ENCODE results near the gene TMEM239. TPM values are rescaled to one million over a fixed set of nuclear protein-coding genes. Genes with fewer than 3 reads are reported as not detected.
A peak's percentile ranks its signal among the peaks of the same experiment; 100 is the strongest.

The TMEM239 gene
- total RNA-seq, 1 donor from 2014 or later: not detected

- H3K27me3 Mint-ChIP-seq (ENCODE audit: low read depth, unreplicated experiment): no peaks in the 10 kb centered on the region
- H3K36me3 Mint-ChIP-seq (ENCODE audit: low read depth, unreplicated experiment): peaks cover 15% of the 10 kb centered on the region
- TF ChIP-seq CTCF (IDR thresholded peaks at IDR 0.05; ENCODE audit: insufficient read depth, low read depth, low read length) (no peak), EZH2 (IDR thresholded peaks at IDR 0.05; ENCODE audit: insufficient read depth, low read length) (no peak)
- FAIRE-seq: no peak
- H3K4me2 ChIP-seq (ENCODE audit: low read length): no peak overlapping the region
- no peaks in the 10 kb centered on the region for H3K36me3 ChIP-seq (ENCODE audit: insufficient read depth, low read length)
- H3K9me3 ChIP-seq (ENCODE audit: insufficient read depth, low read depth, low read length): no peaks in the 10 kb centered on the region
- DNase-seq (ENCODE audit: low read depth): peak; percentile 31
- H3K9me3 Mint-ChIP-seq (ENCODE audit: unreplicated experiment): no peaks in the 10 kb centered on the region
- no peak overlapping the region for H3K27ac Mint-ChIP-seq (ENCODE audit: unreplicated experiment)
- H3K4me1 Mint-ChIP-seq (ENCODE audit: low read depth, unreplicated experiment): no peaks in the 10 kb centered on the region
- H4K20me1 ChIP-seq (ENCODE audit: insufficient read depth, low read length): peaks cover 18% of the 10 kb centered on the region
- H2AFZ ChIP-seq (ENCODE audit: low read depth, low read length): no peak overlapping the region
- no peak overlapping the region for H3K4me3 Mint-ChIP-seq (ENCODE audit: unreplicated experiment)
- no peak overlapping the region for H3K4me3 ChIP-seq (ENCODE audit: insufficient read depth, low read depth, low read length)
- no peak overlapping the region for H3K27ac ChIP-seq (ENCODE audit: low read depth, low read length)
- peaks cover 3% of the 10 kb centered on the region for H3K4me1 ChIP-seq (ENCODE audit: insufficient read depth, low read length)
- H3K9ac ChIP-seq (ENCODE audit: low read length): no peak overlapping the region
- no peaks in the 10 kb centered on the region for H3K79me2 ChIP-seq (ENCODE audit: insufficient read depth, low read length)
- H3K27me3 ChIP-seq (ENCODE audit: insufficient read depth, low read length): no peaks in the 10 kb centered on the region
Measured at GRCh38 chr20:2859330-2860121, 43.4 kb downstream of the TMEM239 start.

GRCh38 chr20:2864626-2865025, 48.5 kb downstream of the TMEM239 start:
- no peak for TF ChIP-seq EZH2 (IDR thresholded peaks at IDR 0.05; ENCODE audit: insufficient read depth, low read length)
- TF ChIP-seq CTCF (IDR thresholded peaks at IDR 0.05; ENCODE audit: insufficient read depth, low read depth, low read length): no peak
- DNase-seq (ENCODE audit: low read depth) (no peak), FAIRE-seq (no peak)
- no peak overlapping the region for H3K4me3 Mint-ChIP-seq (ENCODE audit: unreplicated experiment)
- H3K4me2 ChIP-seq (ENCODE audit: low read length): no peak overlapping the region
- H3K4me1 ChIP-seq (ENCODE audit: insufficient read depth, low read length): no peaks in the 10 kb centered on the region
- no peak overlapping the region for H3K4me3 ChIP-seq (ENCODE audit: insufficient read depth, low read depth, low read length)
- H3K36me3 ChIP-seq (ENCODE audit: insufficient read depth, low read length): no peaks in the 10 kb centered on the region
- no peaks in the 10 kb centered on the region for H3K9me3 ChIP-seq (ENCODE audit: insufficient read depth, low read depth, low read length)
- H3K36me3 Mint-ChIP-seq (ENCODE audit: low read depth, unreplicated experiment): peaks cover 25% of the 10 kb centered on the region
- H4K20me1 ChIP-seq (ENCODE audit: insufficient read depth, low read length): peaks cover 6% of the 10 kb centered on the region
- H3K27ac Mint-ChIP-seq (ENCODE audit: unreplicated experiment): no peak overlapping the region
- H3K9me3 Mint-ChIP-seq (ENCODE audit: unreplicated experiment): no peaks in the 10 kb centered on the region
- H3K27me3 Mint-ChIP-seq (ENCODE audit: low read depth, unreplicated experiment): peaks cover 2% of the 10 kb centered on the region
- H3K9ac ChIP-seq (ENCODE audit: low read length): no peak overlapping the region
- H3K4me1 Mint-ChIP-seq (ENCODE audit: low read depth, unreplicated experiment): no peaks in the 10 kb centered on the region
- no peaks in the 10 kb centered on the region for H3K79me2 ChIP-seq (ENCODE audit: insufficient read depth, low read length)
- H3K27ac ChIP-seq (ENCODE audit: low read depth, low read length): no peak overlapping the region
- H3K27me3 ChIP-seq (ENCODE audit: insufficient read depth, low read length): no peaks in the 10 kb centered on the region
- H2AFZ ChIP-seq (ENCODE audit: low read depth, low read length): no peak overlapping the region

- Mint-ChIP-seq H3K4me1 (ENCODE audit: low read depth, unreplicated experiment) (no peaks in the 10 kb centered on the region), H3K4me3 (ENCODE audit: unreplicated experiment) (no peak overlapping the region), H3K36me3 (ENCODE audit: low read depth, unreplicated experiment) (peaks cover 25% of the 10 kb centered on the region), H3K27ac (ENCODE audit: unreplicated experiment) (no peak overlapping the region), H3K27me3 (ENCODE audit: low read depth, unreplicated experiment) (peaks cover 2% of the 10 kb centered on the region), H3K9me3 (ENCODE audit: unreplicated experiment) (no peaks in the 10 kb centered on the region)
- Histone ChIP-seq H4K20me1 (ENCODE audit: insufficient read depth, low read length) (peaks cover 3% of the 10 kb centered on the region), H2AFZ (ENCODE audit: low read depth, low read length) (no peak overlapping the region), H3K27ac (ENCODE audit: low read depth, low read length) (no peak overlapping the region), H3K4me3 (ENCODE audit: insufficient read depth, low read depth, low read length) (no peak overlapping the region), H3K36me3 (ENCODE audit: insufficient read depth, low read length) (no peaks in the 10 kb centered on the region), H3K4me1 (ENCODE audit: insufficient read depth, low read length) (no peaks in the 10 kb centered on the region), H3K9ac (ENCODE audit: low read length) (no peak overlapping the region), H3K79me2 (ENCODE audit: insufficient read depth, low read length) (no peaks in the 10 kb centered on the region), H3K27me3 (ENCODE audit: insufficient read depth, low read length) (no peaks in the 10 kb centered on the region), H3K4me2 (ENCODE audit: low read length) (no peak overlapping the region), H3K9me3 (ENCODE audit: insufficient read depth, low read depth, low read length) (no peaks in the 10 kb centered on the region)
- TF ChIP-seq CTCF (IDR thresholded peaks at IDR 0.05; ENCODE audit: insufficient read depth, low read depth, low read length) (no peak), EZH2 (IDR thresholded peaks at IDR 0.05; ENCODE audit: insufficient read depth, low read length) (no peak)
- DNase-seq (ENCODE audit: low read depth) (no peak), FAIRE-seq (no peak)
Measured at GRCh38 chr20:2865101-2865500, 48.9 kb downstream of the TMEM239 start.

Data from astrocyte (in vitro differentiated cells and primary cell).